Thyroid gland (tissue), 4 donors: ENCODE data around the gene IGDCC3. TPM values are rescaled to one million over a fixed set of nuclear protein-coding genes. Genes with fewer than 3 reads are reported as not detected.
A peak's percentile ranks its signal among the peaks of the same experiment; 100 is the strongest.

Experiments
- DNase-seq, 2 donors: peaks; one replicate each; pipeline ENCODE4 v3.0.0-alpha.2; 2019
- H3K27ac ChIP-seq, 3 donors: fragments of 200-600 bp; sonication (generic); 1 replicate in 2 of 3; 2 replicates in 1 of 3; pipeline ENCODE4 v1.5.1; 2016 to 2019; ENCODE audit warnings: mild to moderate bottlenecking in 1 of 3, moderate library complexity in 1 of 3
- H3K27me3 ChIP-seq: fragments of 200-600 bp; sonication (generic); one replicate; pipeline ENCODE4 v1.5.1; 2019
- H3K36me3 ChIP-seq, 2 donors: fragments of 200-600 bp; sonication (generic); one replicate each; pipeline ENCODE4 v1.5.1; 2016 to 2019
- H3K4me1 ChIP-seq, 2 donors: fragments of 200-600 bp; sonication (generic); one replicate each; pipeline ENCODE4 v1.5.1; 2017 to 2019
- H3K4me3 ChIP-seq, 3 donors: fragments of 200-600 bp; sonication (generic); replicated peaks in 1 of 3; 1 replicate in 2 of 3; 2 replicates in 1 of 3; pipeline ENCODE4 v1.5.1; 2016; ENCODE audit warnings: mild to moderate bottlenecking in 1 of 3
- H3K9me3 ChIP-seq: fragments of 200-600 bp; sonication (generic); one replicate; pipeline ENCODE4 v1.5.1; 2017
- CTCF ChIP-seq, 6 experiments: fragments of 200-600 bp in 3 of 6; fragments of 450-650 bp in 3 of 6; sonication (generic) in 3 of 6; IDR thresholded peaks; one replicate each; pipeline ENCODE4 v1.5.1; 2016 to 2019; ENCODE audit warnings: antibody characterized with exemption in 6 of 6, mild to moderate bottlenecking in 2 of 6, inconsistent platforms in 1 of 6, moderate library complexity in 1 of 6
- POLR2A ChIP-seq, 2 donors: fragments of 450-650 bp; IDR thresholded peaks; one replicate each; pipeline ENCODE4 v1.6.1; 2017; ENCODE audit warnings: antibody characterized with exemption in 2 of 2, mild to moderate bottlenecking in 2 of 2, moderate library complexity in 1 of 2
- WGBS, 2 donors: methylation state at CpG; one replicate each; pipeline ENCODE4 v1.1.5; 2017; 5-methylcytosine and 5-hydroxymethylcytosine counted together
- intact Hi-C: fragments of 100-400 bp; cut with DNase I; formaldehyde crosslinking; loops from one replicate; pipeline ENCODE4 v1.15.1; 2023
- total RNA-seq, 4 donors: library from RNA; depleted of rRNA; stranded (reverse); fragments of >200 nt; gene quantifications; one replicate each; pipeline ENCODE4 v1.2.3, GENCODE V29; 2016

Gene IGDCC3
- total RNA-seq, 4 donors from 2014 or later, result 0.22 to 1.5 (median 0.61) TPM

- DNase-seq, result no peak
- Histone ChIP-seq H3K27me3 (no peaks in the 10 kb centered on the region), H3K36me3 (no peaks in the 10 kb centered on the region), H3K9me3 (no peaks in the 10 kb centered on the region), H3K27ac (no peak overlapping the region), H3K4me1 (peaks cover 29 to 40% of the 10 kb centered on the region in 2 donors), H3K4me3 (no peak overlapping the region)
- intact Hi-C loops, result no loop called here
- TF ChIP-seq CTCF (IDR thresholded peaks at IDR 0.05) (no peak), POLR2A (IDR thresholded peaks at IDR 0.05) (no peak)
- WGBS, 2 donors, result 91 to 97% methylated on average over 18 of the region's 18 CpGs
Observed at GRCh38 chr15:65329984-65330735, 47.6 kb downstream of the IGDCC3 start.

- no peak for TF ChIP-seq CTCF (IDR thresholded peaks at IDR 0.05)
- TF ChIP-seq POLR2A (IDR thresholded peaks at IDR 0.05), result no peak
- intact Hi-C loops, result no loop called here
- Histone ChIP-seq H3K27me3 (no peaks in the 10 kb centered on the region), H3K9me3 (no peaks in the 10 kb centered on the region), H3K4me1 (peaks cover 37 to 48% of the 10 kb centered on the region in 2 donors), H3K36me3 (no peaks in the 10 kb centered on the region), H3K4me3 (no peak overlapping the region), H3K27ac (peak overlapping the region in 2 of 3 donors; percentile 50 to 78)
- no peak for DNase-seq
- 95 to 96% methylated on average over 16 of the region's 21 CpGs for WGBS, 2 donors
Observed at GRCh38 chr15:65329288-65329983, 48.4 kb downstream of the IGDCC3 start.

- Histone ChIP-seq H3K27ac (peak overlapping the region; percentile 50 to 78 (median 77)), H3K9me3 (no peaks in the 10 kb centered on the region), H3K36me3 (no peaks in the 10 kb centered on the region), H3K4me3 (no peak overlapping the region), H3K27me3 (no peaks in the 10 kb centered on the region), H3K4me1 (peaks cover 37 to 52% of the 10 kb centered on the region in 2 donors)
- peak; percentile 31 to 40 for DNase-seq
- no peak for TF ChIP-seq POLR2A (IDR thresholded peaks at IDR 0.05)
- no peak for TF ChIP-seq CTCF (IDR thresholded peaks at IDR 0.05)
- WGBS, 2 donors, result 38 to 85% methylated on average over 2 to 11 of the region's 21 CpGs
- intact Hi-C loops, result no loop called here
Observed at GRCh38 chr15:65328506-65329287, 49.1 kb downstream of the IGDCC3 start.

- Histone ChIP-seq H3K27me3 (no peaks in the 10 kb centered on the region), H3K4me3 (no peak overlapping the region), H3K27ac (peak overlapping the region; percentile 50 to 78 (median 77)), H3K9me3 (no peaks in the 10 kb centered on the region), H3K36me3 (no peaks in the 10 kb centered on the region), H3K4me1 (peaks cover 37 to 55% of the 10 kb centered on the region in 2 donors)
- intact Hi-C loops, result no loop called here
- DNase-seq, result peak; percentile 64 to 68
- whole genome bisulfite sequencing, 2 donors, result 58 to 60% methylated on average over 11 to 12 of the region's 12 CpGs
- TF ChIP-seq POLR2A (IDR thresholded peaks at IDR 0.05) (no peak), CTCF (IDR thresholded peaks at IDR 0.05) (no peak)
Observed at GRCh38 chr15:65327651-65328393, 50.0 kb downstream of the IGDCC3 start.
